CD4-positive, alpha-beta T cell treated with Interleukin-6 at 100 ng/mL for 8 hours (primary cell): ENCODE results near the gene GRM8.
A peak's percentile ranks its signal among the peaks of the same experiment; 100 is the strongest.
"Not testable (repeated sequence)": the region's sequence is repeated elsewhere in the genome, so short reads cannot be mapped to it uniquely, and the experiment has no call there.

Source experiments
- DNase-seq: peaks from one replicate; pipeline ENCODE4 v3.0.0-alpha.2; 2020; ENCODE audit warnings: mixed read lengths, low spot score

Gene GRM8

GRCh38 chr7:126718419-126718818 lies 534.3 kb downstream of the GRM8 start:
- DNase-seq, result no peak

- DNase-seq, result no peak
These were observed 536.4 kb downstream of the GRM8 start for GRCh38 chr7:126716321-126716720.

- no peak for DNase-seq
These were observed 537.7 kb downstream of the GRM8 start for GRCh38 chr7:126715076-126715475.

- no peak for DNase-seq
These were observed 550.3 kb downstream of the GRM8 start for GRCh38 chr7:126702242-126703016.

GRCh38 chr7:126700807-126701604 lies 551.7 kb downstream of the GRM8 start:
- DNase-seq, result peak; percentile 45

- no peak for DNase-seq
These were observed 553.0 kb downstream of the GRM8 start for GRCh38 chr7:126699707-126700106.

- DNase-seq, result no peak
These were observed 553.8 kb downstream of the GRM8 start for GRCh38 chr7:126698909-126699308.

- no peak for DNase-seq
These were observed 554.3 kb downstream of the GRM8 start for GRCh38 chr7:126698446-126698845.

GRCh38 chr7:126696256-126697038 lies 556.3 kb downstream of the GRM8 start:
- no peak for DNase-seq

- no peak for DNase-seq
These were observed 561.6 kb downstream of the GRM8 start for GRCh38 chr7:126690848-126691751.

GRCh38 chr7:126690104-126690503 lies 562.6 kb downstream of the GRM8 start:
- no peak for DNase-seq

- DNase-seq, result no peak
These were observed 563.7 kb downstream of the GRM8 start for GRCh38 chr7:126689037-126689436.

- no peak for DNase-seq
These were observed 566.3 kb downstream of the GRM8 start for GRCh38 chr7:126686474-126686873.

GRCh38 chr7:126685596-126685995 lies 567.1 kb downstream of the GRM8 start:
- DNase-seq, result no peak

- no peak for DNase-seq
These were observed 567.6 kb downstream of the GRM8 start for GRCh38 chr7:126685018-126685573.

GRCh38 chr7:126682176-126682575 lies 570.6 kb downstream of the GRM8 start:
- no peak for DNase-seq

GRCh38 chr7:126668762-126669161 lies 584.0 kb downstream of the GRM8 start:
- not testable (repeated sequence) for DNase-seq

- DNase-seq, result no peak
These were observed 584.4 kb downstream of the GRM8 start for GRCh38 chr7:126668367-126668752.

- DNase-seq, result no peak
These were observed 584.9 kb downstream of the GRM8 start for GRCh38 chr7:126667742-126668366.

GRCh38 chr7:126662856-126663255 lies 589.9 kb downstream of the GRM8 start:
- DNase-seq, result no peak

- no peak for DNase-seq
These were observed 593.6 kb downstream of the GRM8 start for GRCh38 chr7:126659124-126659523.
